ENCODE data around the gene INO80D. TPM values are rescaled to one million over a fixed set of nuclear protein-coding genes. Genes with fewer than 3 reads are reported as not detected.

Gene INO80D
- total RNA-seq, 1 experiment from 2014 or later, result 21.7 TPM

DNA sequence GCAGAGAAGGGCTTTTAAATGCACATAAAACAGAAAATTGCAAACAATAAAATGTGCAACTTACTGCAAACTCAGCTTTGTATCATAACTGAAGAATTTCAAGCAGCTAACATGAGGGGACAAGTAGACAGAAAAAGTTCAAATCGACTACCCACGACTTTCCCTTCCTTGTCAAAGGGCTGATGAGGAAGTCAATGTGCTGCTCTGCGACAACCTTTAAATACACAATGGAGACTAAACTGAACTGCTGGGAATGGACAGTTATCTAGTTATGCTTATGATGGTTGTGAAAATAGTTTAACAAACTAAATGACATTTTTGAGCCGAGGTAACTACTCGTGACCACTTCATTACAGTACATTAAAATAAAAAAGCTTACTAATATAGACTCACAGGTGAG lies 84.1 kb downstream of the INO80D start:
- POLR2A ChIA-PET (ENCODE audit: low non-redundant PET), result no interaction called here
- H3K27me3 ChIP-seq (replicated peaks; ENCODE audit: insufficient read depth, low read depth, low read length, poor library complexity), result no peaks in the 10 kb centered on the region

DNA sequence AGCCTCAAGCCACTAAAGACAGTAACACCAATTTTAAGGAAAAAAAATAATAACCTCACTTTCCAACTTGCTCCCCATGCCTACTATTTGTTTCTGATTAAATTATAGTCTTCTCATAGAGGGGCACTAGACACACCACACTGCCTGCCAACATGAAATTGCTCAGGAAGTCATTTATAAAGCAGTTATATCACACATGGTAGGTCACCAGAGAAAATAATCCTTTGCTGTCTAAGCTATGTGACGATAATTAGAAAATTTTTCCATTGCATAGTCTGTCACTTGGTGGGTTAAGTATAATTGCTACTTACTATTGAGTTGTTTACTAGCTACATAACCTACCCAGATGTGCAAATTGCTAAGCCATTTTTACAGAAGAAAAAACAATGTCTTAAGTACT lies 85.2 kb downstream of the INO80D start:
- Histone ChIP-seq H3K4me1 (ENCODE audit: insufficient read depth, low read length, poor library complexity, severe bottlenecking) (peaks cover 30% of the 10 kb centered on the region), H3K9me3 (ENCODE audit: low read depth, low read length, poor library complexity, severe bottlenecking) (no peaks in the 10 kb centered on the region), H3K36me3 (ENCODE audit: insufficient read depth, low read length, poor library complexity, severe bottlenecking) (no peaks in the 10 kb centered on the region), H3K27me3 (replicated peaks; ENCODE audit: insufficient read depth, low read depth, low read length, poor library complexity) (no peaks in the 10 kb centered on the region), H3K4me3 (ENCODE audit: low read depth, low read length, poor library complexity, severe bottlenecking) (no peak overlapping the region), H3K27ac (ENCODE audit: low read depth, low read length, poor library complexity, severe bottlenecking) (no peak overlapping the region)
- BruUV-seq (replicated peaks), result no TSS peak
- TF ChIP-seq EZH2 (IDR thresholded peaks at IDR 0.05; ENCODE audit: borderline replicate concordance, low read depth, low read length, poor library complexity, severe bottlenecking), result no peak
- TF ChIP-seq, protein P1, sequence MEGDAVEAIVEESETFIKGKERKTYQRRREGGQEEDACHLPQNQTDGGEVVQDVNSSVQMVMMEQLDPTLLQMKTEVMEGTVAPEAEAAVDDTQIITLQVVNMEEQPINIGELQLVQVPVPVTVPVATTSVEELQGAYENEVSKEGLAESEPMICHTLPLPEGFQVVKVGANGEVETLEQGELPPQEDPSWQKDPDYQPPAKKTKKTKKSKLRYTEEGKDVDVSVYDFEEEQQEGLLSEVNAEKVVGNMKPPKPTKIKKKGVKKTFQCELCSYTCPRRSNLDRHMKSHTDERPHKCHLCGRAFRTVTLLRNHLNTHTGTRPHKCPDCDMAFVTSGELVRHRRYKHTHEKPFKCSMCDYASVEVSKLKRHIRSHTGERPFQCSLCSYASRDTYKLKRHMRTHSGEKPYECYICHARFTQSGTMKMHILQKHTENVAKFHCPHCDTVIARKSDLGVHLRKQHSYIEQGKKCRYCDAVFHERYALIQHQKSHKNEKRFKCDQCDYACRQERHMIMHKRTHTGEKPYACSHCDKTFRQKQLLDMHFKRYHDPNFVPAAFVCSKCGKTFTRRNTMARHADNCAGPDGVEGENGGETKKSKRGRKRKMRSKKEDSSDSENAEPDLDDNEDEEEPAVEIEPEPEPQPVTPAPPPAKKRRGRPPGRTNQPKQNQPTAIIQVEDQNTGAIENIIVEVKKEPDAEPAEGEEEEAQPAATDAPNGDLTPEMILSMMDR (conservative IDR thresholded peaks at IDR 0.05; ENCODE audit: low read depth, low read length), result no peak
- intact Hi-C loops (cut with micrococcal nuclease; ENCODE audit: unreplicated experiment), result loop anchor here (10.0 kb wide), 1 partner anchor 154 kb away; the partner anchor contains the start of genes EEF1B2 and NDUFS1
- DNase-seq (ENCODE audit: low spot score), result peak; percentile 69
- ChIA-PET CTCF (no interaction called here), POLR2A (ENCODE audit: low non-redundant PET) (no interaction called here)

More for the DNA sequence above, 84.1 kb downstream of the INO80D start:
- Histone ChIP-seq H3K36me3 (ENCODE audit: insufficient read depth, low read length, poor library complexity, severe bottlenecking) (no peaks in the 10 kb centered on the region), H3K4me1 (ENCODE audit: insufficient read depth, low read length, poor library complexity, severe bottlenecking) (peaks cover 30% of the 10 kb centered on the region), H3K9me3 (ENCODE audit: low read depth, low read length, poor library complexity, severe bottlenecking) (no peaks in the 10 kb centered on the region), H3K27ac (ENCODE audit: low read depth, low read length, poor library complexity, severe bottlenecking) (no peak overlapping the region), H3K4me3 (ENCODE audit: low read depth, low read length, poor library complexity, severe bottlenecking) (no peak overlapping the region)
- no peak for DNase-seq (ENCODE audit: low spot score)
- intact Hi-C loops (cut with micrococcal nuclease; ENCODE audit: unreplicated experiment), result loop anchor here (10.0 kb wide), 1 partner anchor 153 kb away; the partner anchor contains the start of genes EEF1B2 and NDUFS1
- CTCF ChIA-PET, result no interaction called here
- TF ChIP-seq EZH2 (IDR thresholded peaks at IDR 0.05; ENCODE audit: borderline replicate concordance, low read depth, low read length, poor library complexity, severe bottlenecking), result no peak
- TF ChIP-seq, protein P1 (conservative IDR thresholded peaks at IDR 0.05; ENCODE audit: low read depth, low read length), result no peak
- BruUV-seq (replicated peaks), result no TSS peak

DNA sequence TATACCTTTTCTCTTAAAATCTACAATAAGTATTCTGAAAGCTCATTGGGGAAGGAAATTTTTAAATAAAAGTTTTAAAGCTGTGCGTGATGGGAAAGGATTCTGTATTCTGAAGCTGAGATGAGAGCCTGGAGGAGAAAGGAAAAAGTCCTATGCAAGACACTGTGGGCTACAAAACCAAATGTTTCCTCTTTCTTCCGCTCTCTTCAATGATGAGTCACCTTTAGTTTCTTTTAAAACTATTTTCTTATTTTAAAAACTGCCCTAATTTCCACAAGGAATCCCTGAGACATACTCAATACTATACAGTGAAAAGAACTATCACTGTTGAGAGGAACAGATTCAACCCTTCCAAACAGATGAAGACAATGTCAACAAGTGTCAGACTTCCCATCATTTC lies 87.4 kb downstream of the INO80D start:
- BruUV-seq (replicated peaks), result no TSS peak
- DNase-seq (ENCODE audit: low spot score), result no peak
- H3K27me3 ChIP-seq (replicated peaks; ENCODE audit: insufficient read depth, low read depth, low read length, poor library complexity), result no peaks in the 10 kb centered on the region
- no peaks in the 10 kb centered on the region for H3K9me3 ChIP-seq (ENCODE audit: low read depth, low read length, poor library complexity, severe bottlenecking)
- CTCF ChIA-PET, result interaction anchor here (0.6 kb wide), 1 partner anchor 316 kb away, joined by 4 read pairs; the partner anchor contains the start of gene NRP2
- no peaks in the 10 kb centered on the region for H3K36me3 ChIP-seq (ENCODE audit: insufficient read depth, low read length, poor library complexity, severe bottlenecking)
- H3K27ac ChIP-seq (ENCODE audit: low read depth, low read length, poor library complexity, severe bottlenecking), result no peak overlapping the region
- intact Hi-C loops (cut with micrococcal nuclease; ENCODE audit: unreplicated experiment), result no loop called here
- no peak overlapping the region for H3K4me3 ChIP-seq (ENCODE audit: low read depth, low read length, poor library complexity, severe bottlenecking)
- POLR2A ChIA-PET (ENCODE audit: low non-redundant PET), result interaction anchor here (0.6 kb wide), 1 partner anchor 12 kb away, joined by 11 read pairs; no protein-coding TSS in a partner anchor
- TF ChIP-seq EZH2 (IDR thresholded peaks at IDR 0.05; ENCODE audit: borderline replicate concordance, low read depth, low read length, poor library complexity, severe bottlenecking), result no peak
- TF ChIP-seq, protein P1 (conservative IDR thresholded peaks at IDR 0.05; ENCODE audit: low read depth, low read length), result no peak
- peaks cover 30% of the 10 kb centered on the region for H3K4me1 ChIP-seq (ENCODE audit: insufficient read depth, low read length, poor library complexity, severe bottlenecking)
